Activated CD8-positive, alpha-beta memory T cell treated with anti-CD3 and anti-CD28 coated beads, Interleukin-2, amount 50 U/mL, for 1 hour (primary cell): ENCODE results near the gene CLEC18B.
"Not testable (repeated sequence)": the region's sequence is repeated elsewhere in the genome, so short reads cannot be mapped to it uniquely, and the experiment has no call there.

Source experiments
- DNase-seq: peaks from one replicate; pipeline ENCODE4 v3.0.0-alpha.2; 2020; ENCODE audit errors: extremely low read depth

The CLEC18B gene

DNA sequence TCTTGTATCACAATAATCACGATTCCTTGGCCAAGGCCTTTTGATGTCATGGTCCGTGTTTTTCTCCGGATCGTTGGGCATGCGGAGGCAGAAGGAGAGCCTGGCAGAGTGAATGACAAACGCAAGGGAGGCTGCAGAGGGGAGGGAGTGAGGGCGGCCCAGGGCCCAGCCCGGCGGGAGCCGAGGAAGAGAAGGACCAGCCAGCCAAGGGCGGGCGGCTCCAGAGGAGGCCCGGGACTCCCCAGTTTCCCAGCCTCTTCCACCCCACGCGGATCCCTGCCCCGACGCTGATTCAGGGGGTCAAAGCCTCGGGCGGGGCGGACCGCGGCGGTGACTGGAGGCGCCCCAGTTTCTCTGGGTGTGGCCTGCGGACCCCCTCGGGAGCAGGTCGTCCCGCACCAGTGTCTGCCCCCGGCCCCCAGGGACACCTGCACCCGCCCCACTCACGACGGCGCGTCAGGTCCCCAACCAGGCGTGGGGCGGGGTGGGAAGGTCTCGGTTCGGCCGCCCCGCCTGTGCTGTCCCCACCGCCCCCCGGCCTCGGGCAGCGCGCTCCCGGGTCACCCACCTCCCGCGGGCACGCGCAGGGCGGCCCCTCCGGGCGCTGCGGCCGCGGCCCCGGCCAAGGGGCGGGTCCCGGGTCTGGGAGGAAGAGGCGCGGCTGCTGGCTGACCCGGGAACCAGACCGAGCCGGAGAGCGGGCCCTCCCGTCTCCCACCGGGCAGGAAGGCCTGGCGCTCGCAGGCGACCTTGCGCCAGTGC, 14.5 kb downstream of the CLEC18B start:
- DNase-seq, result not testable (repeated sequence)

DNA sequence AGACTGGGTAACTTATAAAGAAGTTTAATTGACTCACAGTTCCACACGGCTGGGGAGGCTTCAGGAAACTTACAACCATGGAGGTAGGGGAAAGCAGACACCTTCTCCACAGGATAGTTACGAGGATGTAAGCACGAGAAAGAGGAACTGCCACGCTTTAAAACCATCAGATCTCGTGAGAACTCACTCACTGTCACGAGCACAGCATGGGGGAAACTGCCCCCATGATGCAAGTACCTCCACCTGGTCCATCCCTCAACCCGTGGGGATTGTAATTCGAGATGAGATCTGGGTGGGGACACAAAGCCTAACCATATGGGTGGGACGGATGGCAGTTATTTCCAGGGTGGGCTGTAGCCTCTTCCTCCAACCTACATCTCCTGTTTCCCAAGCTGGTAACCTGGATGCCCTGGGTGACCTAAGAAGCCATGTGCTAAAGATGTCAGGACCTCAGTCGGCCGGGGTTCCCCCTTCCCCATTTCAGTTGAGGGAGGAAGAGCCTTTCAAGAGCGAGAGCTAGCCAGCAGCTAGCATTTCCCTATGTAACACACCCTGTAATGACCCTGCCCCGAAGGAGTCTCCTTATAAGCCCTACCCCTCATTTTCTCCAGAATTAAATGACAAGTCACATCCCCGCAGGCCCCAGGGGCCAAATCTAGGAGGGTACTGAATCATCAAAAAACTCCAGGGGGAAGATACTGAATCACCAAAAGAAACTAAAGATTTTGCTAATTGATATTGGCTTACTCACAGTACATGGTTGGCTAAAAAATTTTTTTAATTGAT, 16.9 kb downstream of the CLEC18B start:
- not testable (repeated sequence) for DNase-seq

DNA sequence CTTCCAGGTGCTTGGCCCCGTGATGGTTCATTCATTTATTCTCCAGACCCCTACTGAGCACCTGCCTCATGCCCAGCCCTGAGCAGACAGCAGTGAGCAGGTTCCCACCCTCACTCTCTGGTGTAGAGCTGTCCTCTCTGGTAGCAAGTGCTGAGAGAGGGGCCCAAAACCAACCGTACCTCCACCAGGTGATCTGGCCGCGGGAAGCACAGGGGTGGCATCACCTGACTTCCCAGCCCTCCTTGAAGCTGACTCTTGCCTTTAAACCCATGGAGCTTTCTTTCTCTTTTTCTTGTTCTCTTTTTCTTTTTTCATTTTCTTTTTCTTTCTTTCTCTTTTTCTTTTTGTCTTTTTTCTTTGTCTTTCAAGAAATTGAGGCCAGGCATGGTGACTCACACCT, 21.0 kb downstream of the CLEC18B start:
- DNase-seq, result not testable (repeated sequence)

DNA sequence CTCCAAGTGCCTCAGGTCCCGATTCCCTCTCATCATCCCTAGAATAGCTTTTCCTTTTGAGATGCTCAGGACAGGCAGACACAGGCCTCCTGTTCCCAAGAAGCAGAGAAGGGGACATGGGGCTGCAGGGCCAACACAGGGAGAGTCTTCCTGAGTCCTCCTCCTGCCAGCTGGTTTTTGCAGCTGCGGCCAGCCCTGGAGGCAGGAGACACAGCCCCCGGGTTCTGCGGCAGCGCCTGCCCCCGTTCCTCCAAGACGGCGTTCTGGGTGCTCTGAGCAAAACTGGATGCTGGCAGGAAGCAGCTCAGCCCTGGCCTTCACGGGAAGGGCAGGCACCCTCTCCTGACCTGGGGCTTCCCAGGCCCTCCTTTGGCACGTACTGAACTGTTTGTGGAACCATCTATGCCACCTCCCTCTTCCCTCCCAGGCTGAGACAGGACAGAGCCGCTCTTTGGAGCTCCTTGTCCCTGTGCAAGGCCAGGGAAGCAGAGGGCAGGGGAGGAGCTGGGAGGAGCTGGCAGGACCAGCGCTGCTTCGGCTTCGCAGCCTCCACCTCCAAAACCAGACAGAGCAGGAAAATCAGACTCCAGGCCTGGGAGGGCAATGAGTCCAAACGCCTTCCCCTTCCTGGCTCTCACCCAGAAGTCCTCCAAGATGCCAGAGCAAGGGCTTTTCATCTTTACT, 22.9 kb downstream of the CLEC18B start:
- DNase-seq, result not testable (repeated sequence)

GRCh38 chr16:74396521-74397017, 24.7 kb downstream of the CLEC18B start:
- DNase-seq, result not testable (repeated sequence)

DNA sequence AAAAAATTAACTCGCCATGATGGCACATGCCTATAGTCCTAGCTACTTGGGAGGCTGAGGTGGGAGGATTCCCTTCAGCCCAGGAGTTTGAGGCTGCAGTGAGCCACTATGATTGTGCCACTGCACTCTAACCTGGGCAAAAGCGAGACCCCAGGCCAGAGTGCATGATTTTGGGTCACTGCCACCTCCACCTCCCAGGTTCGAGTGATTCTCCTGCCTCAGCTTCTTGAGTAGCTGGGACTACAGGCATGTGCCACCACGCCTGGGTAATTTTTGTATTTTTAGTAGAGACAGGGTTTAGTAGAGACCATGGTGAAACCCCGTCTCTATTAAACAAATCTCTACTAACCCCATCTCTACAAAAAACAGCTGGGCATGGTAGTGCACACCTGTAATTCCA, 26.7 kb downstream of the CLEC18B start:
- not testable (repeated sequence) for DNase-seq

DNA sequence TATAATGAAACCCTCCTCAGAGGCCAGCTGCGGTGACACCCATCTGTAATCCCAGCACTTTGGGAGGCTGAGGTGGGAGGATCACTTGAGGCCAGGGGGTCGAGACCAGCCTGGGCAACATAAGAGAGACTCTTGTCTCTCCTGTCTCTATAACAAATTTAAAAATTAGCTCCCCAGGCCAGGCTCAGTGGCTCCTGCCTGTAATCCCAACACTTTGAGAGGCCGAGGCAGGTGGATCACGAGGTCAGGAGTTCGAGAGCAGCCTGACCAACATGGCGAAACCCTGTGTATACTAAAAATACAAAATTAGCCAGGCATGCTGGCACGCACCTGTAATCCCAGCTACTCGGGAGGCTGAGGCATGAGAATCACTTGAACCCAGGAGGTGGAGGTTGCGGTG, 27.1 kb downstream of the CLEC18B start:
- not testable (repeated sequence) for DNase-seq

DNA sequence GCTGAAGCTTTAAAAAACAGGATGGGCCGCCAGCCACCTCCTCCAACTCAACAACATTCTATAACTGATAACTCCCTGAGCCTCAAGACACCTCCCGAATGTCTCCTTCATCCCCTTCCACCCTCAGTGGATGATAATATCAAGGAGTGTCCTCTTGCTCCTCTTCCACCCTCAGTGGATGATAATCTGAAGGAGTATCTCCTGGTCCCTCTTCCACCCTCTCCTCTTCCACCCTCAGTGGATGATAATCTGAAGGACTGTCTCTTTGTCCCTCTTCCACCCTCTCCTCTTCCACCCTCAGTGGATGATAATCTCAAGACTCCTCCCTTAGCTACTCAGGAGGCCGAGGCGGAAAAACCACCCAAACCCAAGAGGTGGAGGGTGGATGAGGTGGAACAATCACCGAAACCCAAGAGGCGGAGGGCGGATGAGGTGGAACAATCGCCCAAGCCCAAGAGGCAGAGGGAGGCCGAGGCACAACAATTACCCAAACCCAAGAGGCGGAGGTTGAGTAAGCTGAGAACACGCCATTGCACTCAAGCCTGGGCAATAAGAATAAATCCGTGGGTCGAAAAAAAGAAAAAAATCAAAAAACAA, 29.7 kb downstream of the CLEC18B start:
- DNase-seq, result not testable (repeated sequence)

DNA sequence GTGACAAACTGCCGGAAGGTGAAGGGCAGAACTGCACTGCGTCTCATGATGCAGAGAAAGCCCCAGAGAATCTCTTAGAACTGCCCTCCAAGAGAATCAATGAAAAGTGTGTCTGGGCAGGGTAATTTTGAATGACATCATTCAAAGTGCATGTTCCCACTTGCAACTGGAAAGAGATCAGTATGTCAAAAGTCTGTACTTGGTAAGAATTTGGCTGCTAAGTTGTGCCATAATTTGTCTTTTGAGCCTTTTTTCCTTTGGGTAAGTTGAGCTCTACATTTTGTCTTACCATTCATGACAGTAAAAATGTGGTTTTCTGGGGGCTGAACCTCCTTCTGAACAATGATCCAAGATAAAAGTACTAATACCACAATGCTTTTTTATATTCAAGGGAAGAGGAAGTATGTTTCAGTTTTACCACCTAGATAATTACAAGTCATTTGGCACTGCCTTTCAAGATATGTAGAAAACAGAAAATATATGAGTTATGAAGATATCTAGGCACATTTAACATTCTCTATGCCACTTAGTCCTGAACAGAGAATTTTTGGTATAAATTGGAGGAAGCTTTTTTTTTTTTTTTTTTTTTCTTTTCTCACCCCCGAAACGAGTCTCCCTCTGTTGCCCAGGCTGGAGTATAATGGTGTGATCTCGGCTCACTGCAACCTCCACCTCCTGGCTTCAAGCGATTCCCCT, 38.8 kb downstream of the CLEC18B start:
- DNase-seq, result not testable (repeated sequence)

- DNase-seq, result not testable (repeated sequence)
Measured at GRCh38 chr16:74373847-74374184, 47.5 kb downstream of the CLEC18B start.

- no peak for DNase-seq
Measured at GRCh38 chr16:74372953-74373846, 48.1 kb downstream of the CLEC18B start.

DNA sequence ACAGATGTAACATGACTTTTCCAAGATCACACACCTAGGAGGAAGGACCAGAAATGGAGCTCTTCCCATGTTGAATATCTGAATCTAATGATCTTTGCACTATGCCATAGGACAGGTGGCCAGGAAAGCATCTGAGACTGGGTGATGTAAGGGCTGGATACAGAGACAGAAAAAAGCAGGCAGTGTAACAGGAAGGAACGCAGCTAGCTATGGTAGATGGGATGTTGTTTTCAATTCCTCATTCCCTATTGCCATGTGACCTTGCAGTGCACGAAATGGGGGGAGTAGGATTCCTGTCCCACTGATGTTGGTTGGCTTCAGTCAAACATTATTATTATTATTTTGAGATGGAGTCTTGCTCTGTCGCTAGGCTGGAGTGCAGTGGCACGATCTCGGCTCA, 48.9 kb downstream of the CLEC18B start:
- no peak for DNase-seq

DNA sequence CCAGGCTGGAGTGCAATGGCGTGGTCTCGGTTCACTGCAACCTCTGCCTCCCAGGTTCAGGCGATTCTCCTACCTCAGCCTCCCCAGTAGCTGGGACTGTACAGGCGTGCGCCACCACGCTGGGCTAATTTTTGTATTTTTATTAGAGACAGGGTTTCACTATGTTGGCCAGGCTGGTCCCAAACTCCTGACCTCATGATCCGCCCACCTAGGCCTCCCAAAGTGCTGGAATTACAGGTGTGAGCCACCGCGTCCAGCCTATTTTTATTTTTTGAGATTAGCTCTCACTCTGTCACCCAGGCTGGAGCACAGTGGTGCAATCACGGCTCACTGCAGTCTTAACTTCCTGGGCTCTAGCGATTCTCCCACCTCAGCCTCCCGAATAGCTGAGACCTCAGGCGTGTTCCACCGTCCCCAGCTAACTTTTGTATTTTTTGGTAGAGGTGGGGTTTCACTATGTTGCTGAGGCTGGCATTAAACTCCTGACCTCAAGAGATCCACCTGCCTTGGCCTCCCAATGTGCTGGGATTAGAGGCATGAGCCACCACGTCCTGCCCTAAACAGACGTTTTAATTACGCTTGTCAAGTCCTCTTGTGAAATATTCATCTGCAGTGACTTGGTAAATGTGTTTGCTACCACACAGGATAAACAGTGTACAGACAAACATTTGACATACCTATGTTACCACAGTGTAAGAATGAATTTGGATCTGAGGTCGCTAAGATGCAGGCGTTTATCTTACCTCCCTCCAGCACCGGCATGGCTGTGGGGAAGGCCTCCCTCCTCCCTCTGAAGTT, 50.7 kb downstream of the CLEC18B start:
- not testable (repeated sequence) for DNase-seq

- peak; percentile 90 for DNase-seq
Measured at GRCh38 chr16:74368002-74368911, 53.0 kb downstream of the CLEC18B start.

DNA sequence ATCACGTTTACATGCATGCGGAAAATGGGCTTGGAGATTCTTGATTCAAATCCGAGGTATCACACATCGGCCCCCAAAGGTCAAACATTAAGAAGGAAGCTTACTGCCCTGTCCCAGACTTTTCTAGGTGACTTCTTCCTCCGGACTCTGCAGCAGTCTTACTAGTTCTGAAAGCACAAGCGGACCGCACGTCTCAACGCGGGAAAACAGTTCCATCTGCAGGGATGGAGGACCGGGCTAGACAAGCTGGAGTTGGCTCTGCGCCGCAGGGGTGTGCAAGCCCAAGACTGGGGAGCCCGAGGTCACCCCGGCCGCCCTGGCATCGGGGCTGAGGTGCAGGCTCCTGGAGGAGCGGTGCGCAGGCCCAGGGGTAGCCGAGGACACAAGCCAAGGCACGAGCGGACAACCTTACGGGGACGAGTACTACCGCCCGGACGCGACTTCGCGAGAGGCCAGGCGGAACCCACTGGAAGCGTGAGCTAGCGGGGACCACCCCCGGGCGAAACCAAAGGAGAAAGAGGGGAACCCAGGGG, 53.7 kb downstream of the CLEC18B start:
- DNase-seq, result peak; percentile 11

DNA sequence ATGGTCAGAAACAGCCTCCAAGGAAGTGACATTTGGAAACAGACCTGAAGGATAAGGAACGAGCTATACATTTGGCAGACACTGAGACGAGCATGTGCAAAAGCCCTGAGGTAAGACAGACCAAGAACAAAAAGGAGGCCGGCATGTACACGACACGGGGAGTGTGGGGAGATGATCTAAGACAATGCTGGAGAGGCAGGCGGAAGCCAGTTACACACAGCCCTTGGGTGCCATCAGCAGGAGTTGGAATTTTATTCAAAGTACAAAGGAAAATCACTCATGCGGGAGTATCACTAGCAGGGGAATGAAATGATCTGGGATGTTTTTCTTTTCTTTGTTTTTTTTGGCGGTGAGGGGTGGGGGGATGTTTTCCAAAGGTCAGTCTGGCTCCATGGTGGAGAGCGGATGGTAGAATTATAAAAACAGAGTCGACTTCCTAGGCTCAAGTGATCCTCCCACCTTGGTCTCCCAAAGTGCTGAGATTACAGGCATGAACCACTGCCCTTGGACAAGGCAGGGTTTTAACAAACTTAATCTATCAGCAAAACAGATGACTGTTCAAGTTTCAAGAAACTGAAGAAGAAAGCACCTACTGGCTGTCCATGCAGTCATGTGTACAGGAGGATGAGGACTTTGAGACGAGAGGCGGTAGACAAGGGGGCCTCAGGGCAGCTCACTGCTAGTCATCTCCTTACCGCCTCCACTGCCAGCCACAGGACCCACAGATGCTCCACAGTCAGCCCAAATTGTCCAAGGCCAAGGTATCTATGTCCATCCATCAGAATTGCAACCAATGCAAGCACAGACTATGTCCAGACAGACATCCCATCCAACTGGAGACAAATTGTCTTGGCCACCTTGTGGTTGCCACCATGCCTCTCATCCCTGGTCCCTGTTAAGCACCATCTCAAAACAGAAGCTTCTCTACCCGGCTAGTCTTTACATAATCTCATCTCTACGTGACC, 59.4 kb downstream of the CLEC18B start:
- DNase-seq, result not testable (repeated sequence)
